HepG2 (cell line): ENCODE measurements around the gene NAB2. TPM values are rescaled to one million over a fixed set of nuclear protein-coding genes. Genes with fewer than 3 reads are reported as not detected.

Experiments used
- AGO2 ChIP-seq: fragments of 200-400 bp; formaldehyde crosslinking; optimal IDR thresholded peaks from 2 replicates; pipeline ENCODE3; 2017; ENCODE audit warnings: mild to moderate bottlenecking, low read depth, low read length, moderate library complexity
- ARID2 ChIP-seq: sonication (generic); formaldehyde crosslinking; IDR thresholded peaks from 2 replicates; pipeline ENCODE4 v1.8.1; 2022; ENCODE audit warnings: mild to moderate bottlenecking, missing genetic modification reagents, borderline replicate concordance
- ARNT2 ChIP-seq: sonication (generic); formaldehyde crosslinking; IDR thresholded peaks from 2 replicates; pipeline ENCODE4 v1.8.0; 2022; ENCODE audit warnings: mild to moderate bottlenecking, low read depth, missing genetic modification reagents, moderate library complexity
- GABPB1 ChIP-seq: IDR thresholded peaks from 2 replicates; pipeline ENCODE4 v1.6.1; 2016; ENCODE audit warnings: mild to moderate bottlenecking, missing genetic modification reagents, moderate library complexity, missing compliant biosample characterization
- HDAC2 ChIP-seq: sonication (generic); formaldehyde crosslinking; IDR thresholded peaks from 2 replicates; pipeline ENCODE4 v1.4.0; 2020; ENCODE audit warnings: missing genetic modification reagents
- MATR3 ChIP-seq: sonication (generic); formaldehyde crosslinking; IDR thresholded peaks from 2 replicates; pipeline ENCODE4 v1.4.0; 2020; ENCODE audit warnings: missing genetic modification reagents
- NCOA5 ChIP-seq: sonication (generic); formaldehyde crosslinking; IDR thresholded peaks from 2 replicates; pipeline ENCODE4 v1.4.0; 2020; ENCODE audit warnings: missing genetic modification reagents
- NPAS2 ChIP-seq: sonication (generic); formaldehyde crosslinking; IDR thresholded peaks from 2 replicates; pipeline ENCODE4 v1.8.0; 2022; ENCODE audit warnings: mild to moderate bottlenecking, missing genetic modification reagents, borderline replicate concordance
- RAD51 ChIP-seq: fragments of 450-650 bp; IDR thresholded peaks from 2 replicates; pipeline ENCODE4 v1.6.1; 2016; ENCODE audit warnings: borderline replicate concordance
- SALL1 ChIP-seq: sonication (generic); formaldehyde crosslinking; IDR thresholded peaks from 2 replicates; pipeline ENCODE4 v1.8.0; 2022; ENCODE audit warnings: mild to moderate bottlenecking, missing genetic modification reagents
- SKI ChIP-seq: fragments of 450-650 bp; IDR thresholded peaks from one replicate; pipeline ENCODE4 v1.6.1; 2018; ENCODE audit warnings: mild to moderate bottlenecking; ENCODE audit not compliant: partially characterized antibody
- SP2 ChIP-seq: sonication (generic); formaldehyde crosslinking; IDR thresholded peaks from 2 replicates; pipeline ENCODE4 v1.5.1; 2020; ENCODE audit warnings: mild to moderate bottlenecking, missing genetic modification reagents
- ZNF207 ChIP-seq: fragments of 450-650 bp; IDR thresholded peaks from 2 replicates; pipeline ENCODE4 v1.6.1; 2016; ENCODE audit warnings: antibody characterized with exemption, borderline replicate concordance
- ZNF335 ChIP-seq: sonication (generic); formaldehyde crosslinking; IDR thresholded peaks from 2 replicates; pipeline ENCODE4 v1.4.0; 2020; ENCODE audit warnings: missing genetic modification reagents
- ZSCAN31 ChIP-seq: sonication (generic); formaldehyde crosslinking; IDR thresholded peaks from 2 replicates; pipeline ENCODE4 v1.5.0; 2020; ENCODE audit warnings: low read depth, mild to moderate bottlenecking, missing genetic modification reagents
- polyA plus RNA-seq, 8 experiments: library from polyadenylated mRNA; depleted of rRNA in 3 of 8; stranded (reverse) in 7 of 8; unstranded in 1 of 8; fragments of >200 nt; fragmentation: Illumina TruSeq in 4 of 8; extraction: Trizol in 4 of 8; gene quantifications; 2 replicates each; pipeline versions ENCODE4 v1.2.1 to v1.2.3, GENCODE V29; 2011 to 2016; ENCODE audit warnings: low read depth in 4 of 8, missing spikeins in 1 of 8, mixed read lengths in 1 of 8; ENCODE audit not compliant: insufficient read depth in 1 of 8
- total RNA-seq, 5 experiments: library from RNA; depleted of rRNA; stranded (reverse); fragments of >200 nt; fragmentation: Illumina TruSeq; extraction: Trizol; gene quantifications; 2 replicates each; pipeline ENCODE4 v1.2.3, GENCODE V29; 2016; ENCODE audit warnings: low read depth in 1 of 5
- TF ChIP-seq, protein P1 (sequence below): sonication (generic); formaldehyde crosslinking; conservative IDR thresholded peaks from 2 replicates; pipeline ENCODE4 v1.8.1; 2023; ENCODE audit warnings: missing genetic modification reagents
- TF ChIP-seq, protein P2 (sequence below): IDR thresholded peaks from 2 replicates; pipeline ENCODE4 v1.6.1; 2016; ENCODE audit warnings: control low read depth
- TF ChIP-seq, protein P3 (sequence below): sonication (generic); formaldehyde crosslinking; conservative IDR thresholded peaks from 2 replicates; pipeline ENCODE4 v1.8.0; 2022; ENCODE audit warnings: low read depth, missing genetic modification reagents
- TF ChIP-seq, protein P4 (sequence below): sonication (generic); formaldehyde crosslinking; conservative IDR thresholded peaks from 2 replicates; pipeline ENCODE4 v1.5.0; 2020; ENCODE audit warnings: missing genetic modification reagents
- TF ChIP-seq, protein P5 (sequence below): sonication (generic); formaldehyde crosslinking; IDR thresholded peaks from 2 replicates; pipeline ENCODE4 v1.4.0; 2020; ENCODE audit warnings: mild to moderate bottlenecking, missing genetic modification reagents

Gene NAB2
- total and polyA plus RNA-seq, 2 of the 13 experiments (the other 11 are each of a cell fraction or from before 2014, with no cell fraction given) = 11.7 to 12.9 TPM

DNA sequence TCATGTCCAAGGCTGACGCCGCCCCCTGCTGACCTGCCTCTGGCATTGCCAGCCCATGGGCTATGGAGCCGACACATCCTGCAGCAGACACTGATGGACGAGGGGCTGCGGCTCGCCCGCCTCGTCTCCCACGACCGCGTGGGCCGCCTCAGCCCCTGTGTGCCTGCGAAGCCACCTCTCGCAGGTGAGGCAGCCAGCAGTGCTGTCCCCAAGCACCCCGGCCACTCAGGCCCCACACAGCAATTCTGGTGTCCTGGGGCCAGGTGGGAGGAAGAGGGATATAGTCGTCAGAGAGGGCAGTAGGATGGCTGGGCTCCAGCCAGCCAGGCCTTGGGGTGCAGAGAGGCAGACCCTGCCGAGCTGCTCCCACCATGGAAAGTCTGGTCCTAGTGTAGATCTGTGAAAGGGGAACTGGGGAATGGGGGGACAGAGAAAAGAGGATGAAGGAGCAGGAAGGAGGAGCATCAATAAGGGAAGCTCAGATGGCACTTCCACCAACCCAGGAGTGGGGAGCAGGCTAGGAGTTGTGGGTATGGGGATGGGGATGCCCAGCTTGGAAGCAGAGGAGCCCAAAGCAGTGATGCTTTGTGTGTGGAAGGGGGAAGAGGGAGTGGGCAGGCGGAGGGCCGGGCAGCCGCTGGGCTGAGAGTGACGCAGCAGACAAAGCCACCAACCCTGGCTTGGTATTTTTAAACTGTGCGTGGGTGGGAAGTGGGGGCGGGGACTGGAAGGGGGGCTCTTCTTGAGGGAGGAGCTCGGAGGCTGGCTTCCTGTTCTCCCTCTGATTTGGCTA, 4.7 kb downstream of the NAB2 start (continued):
- TF ChIP-seq, protein P1, sequence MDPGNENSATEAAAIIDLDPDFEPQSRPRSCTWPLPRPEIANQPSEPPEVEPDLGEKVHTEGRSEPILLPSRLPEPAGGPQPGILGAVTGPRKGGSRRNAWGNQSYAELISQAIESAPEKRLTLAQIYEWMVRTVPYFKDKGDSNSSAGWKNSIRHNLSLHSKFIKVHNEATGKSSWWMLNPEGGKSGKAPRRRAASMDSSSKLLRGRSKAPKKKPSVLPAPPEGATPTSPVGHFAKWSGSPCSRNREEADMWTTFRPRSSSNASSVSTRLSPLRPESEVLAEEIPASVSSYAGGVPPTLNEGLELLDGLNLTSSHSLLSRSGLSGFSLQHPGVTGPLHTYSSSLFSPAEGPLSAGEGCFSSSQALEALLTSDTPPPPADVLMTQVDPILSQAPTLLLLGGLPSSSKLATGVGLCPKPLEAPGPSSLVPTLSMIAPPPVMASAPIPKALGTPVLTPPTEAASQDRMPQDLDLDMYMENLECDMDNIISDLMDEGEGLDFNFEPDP = no peak
- TF ChIP-seq, protein P2, sequence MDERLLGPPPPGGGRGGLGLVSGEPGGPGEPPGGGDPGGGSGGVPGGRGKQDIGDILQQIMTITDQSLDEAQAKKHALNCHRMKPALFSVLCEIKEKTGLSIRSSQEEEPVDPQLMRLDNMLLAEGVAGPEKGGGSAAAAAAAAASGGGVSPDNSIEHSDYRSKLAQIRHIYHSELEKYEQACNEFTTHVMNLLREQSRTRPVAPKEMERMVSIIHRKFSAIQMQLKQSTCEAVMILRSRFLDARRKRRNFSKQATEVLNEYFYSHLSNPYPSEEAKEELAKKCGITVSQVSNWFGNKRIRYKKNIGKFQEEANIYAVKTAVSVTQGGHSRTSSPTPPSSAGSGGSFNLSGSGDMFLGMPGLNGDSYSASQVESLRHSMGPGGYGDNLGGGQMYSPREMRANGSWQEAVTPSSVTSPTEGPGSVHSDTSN (CRISPR knock-in tag) = no peak
- TF ChIP-seq, protein P3, sequence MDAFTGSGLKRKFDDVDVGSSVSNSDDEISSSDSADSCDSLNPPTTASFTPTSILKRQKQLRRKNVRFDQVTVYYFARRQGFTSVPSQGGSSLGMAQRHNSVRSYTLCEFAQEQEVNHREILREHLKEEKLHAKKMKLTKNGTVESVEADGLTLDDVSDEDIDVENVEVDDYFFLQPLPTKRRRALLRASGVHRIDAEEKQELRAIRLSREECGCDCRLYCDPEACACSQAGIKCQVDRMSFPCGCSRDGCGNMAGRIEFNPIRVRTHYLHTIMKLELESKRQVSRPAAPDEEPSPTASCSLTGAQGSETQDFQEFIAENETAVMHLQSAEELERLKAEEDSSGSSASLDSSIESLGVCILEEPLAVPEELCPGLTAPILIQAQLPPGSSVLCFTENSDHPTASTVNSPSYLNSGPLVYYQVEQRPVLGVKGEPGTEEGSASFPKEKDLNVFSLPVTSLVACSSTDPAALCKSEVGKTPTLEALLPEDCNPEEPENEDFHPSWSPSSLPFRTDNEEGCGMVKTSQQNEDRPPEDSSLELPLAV (CRISPR knock-in tag) = no peak
- no peak for TF ChIP-seq ARID2 (CRISPR knock-in tag)
- TF ChIP-seq, protein P4, sequence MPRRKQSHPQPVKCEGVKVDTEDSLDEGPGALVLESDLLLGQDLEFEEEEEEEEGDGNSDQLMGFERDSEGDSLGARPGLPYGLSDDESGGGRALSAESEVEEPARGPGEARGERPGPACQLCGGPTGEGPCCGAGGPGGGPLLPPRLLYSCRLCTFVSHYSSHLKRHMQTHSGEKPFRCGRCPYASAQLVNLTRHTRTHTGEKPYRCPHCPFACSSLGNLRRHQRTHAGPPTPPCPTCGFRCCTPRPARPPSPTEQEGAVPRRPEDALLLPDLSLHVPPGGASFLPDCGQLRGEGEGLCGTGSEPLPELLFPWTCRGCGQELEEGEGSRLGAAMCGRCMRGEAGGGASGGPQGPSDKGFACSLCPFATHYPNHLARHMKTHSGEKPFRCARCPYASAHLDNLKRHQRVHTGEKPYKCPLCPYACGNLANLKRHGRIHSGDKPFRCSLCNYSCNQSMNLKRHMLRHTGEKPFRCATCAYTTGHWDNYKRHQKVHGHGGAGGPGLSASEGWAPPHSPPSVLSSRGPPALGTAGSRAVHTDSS (CRISPR knock-in tag) = no peak
- TF ChIP-seq, protein P5, sequence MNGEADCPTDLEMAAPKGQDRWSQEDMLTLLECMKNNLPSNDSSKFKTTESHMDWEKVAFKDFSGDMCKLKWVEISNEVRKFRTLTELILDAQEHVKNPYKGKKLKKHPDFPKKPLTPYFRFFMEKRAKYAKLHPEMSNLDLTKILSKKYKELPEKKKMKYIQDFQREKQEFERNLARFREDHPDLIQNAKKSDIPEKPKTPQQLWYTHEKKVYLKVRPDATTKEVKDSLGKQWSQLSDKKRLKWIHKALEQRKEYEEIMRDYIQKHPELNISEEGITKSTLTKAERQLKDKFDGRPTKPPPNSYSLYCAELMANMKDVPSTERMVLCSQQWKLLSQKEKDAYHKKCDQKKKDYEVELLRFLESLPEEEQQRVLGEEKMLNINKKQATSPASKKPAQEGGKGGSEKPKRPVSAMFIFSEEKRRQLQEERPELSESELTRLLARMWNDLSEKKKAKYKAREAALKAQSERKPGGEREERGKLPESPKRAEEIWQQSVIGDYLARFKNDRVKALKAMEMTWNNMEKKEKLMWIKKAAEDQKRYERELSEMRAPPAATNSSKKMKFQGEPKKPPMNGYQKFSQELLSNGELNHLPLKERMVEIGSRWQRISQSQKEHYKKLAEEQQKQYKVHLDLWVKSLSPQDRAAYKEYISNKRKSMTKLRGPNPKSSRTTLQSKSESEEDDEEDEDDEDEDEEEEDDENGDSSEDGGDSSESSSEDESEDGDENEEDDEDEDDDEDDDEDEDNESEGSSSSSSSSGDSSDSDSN (CRISPR knock-in tag) = no peak
- no peak for TF ChIP-seq ARNT2 (CRISPR knock-in tag)
- TF ChIP-seq NPAS2 (CRISPR knock-in tag) = no peak
- no peak for TF ChIP-seq ZNF335 (CRISPR knock-in tag)
- TF ChIP-seq MATR3 (CRISPR knock-in tag) = no peak
- TF ChIP-seq SALL1 (CRISPR knock-in tag) = no peak
- no peak for TF ChIP-seq ZNF207
- TF ChIP-seq NCOA5 (CRISPR knock-in tag) = no peak
- TF ChIP-seq HDAC2 (CRISPR knock-in tag) = no peak
- TF ChIP-seq GABPB1 (CRISPR knock-in tag) = peak; percentile 27; the same call in 1 of the 2 replicates
- TF ChIP-seq ZSCAN31 (CRISPR knock-in tag) = no peak
- peak; percentile 94 for TF ChIP-seq AGO2
- no peak for TF ChIP-seq RAD51
- TF ChIP-seq SP2 (CRISPR knock-in tag) = 0 out of 2 replicates have a peak, but pooled peaks have one; percentile 24
- no peak for TF ChIP-seq SKI
